AG04450 (cell line): ENCODE data around the gene CLEC2A. TPM values are rescaled to one million over a fixed set of nuclear protein-coding genes. Genes with fewer than 3 reads are reported as not detected.

ENCODE experiments used
- CTCF ChIA-PET: fragments of 300-600, 350-600 bp; formaldehyde crosslinking; extraction: SDS; loops from one replicate; lab custom pipeline; 2022; ENCODE audit warnings: antibody characterized with exemption, inconsistent platforms; lab: Charles Lee
- POLR2A ChIA-PET: fragments of 350-600 bp; formaldehyde crosslinking; extraction: SDS; loops from one replicate; lab custom pipeline; 2021; ENCODE audit warnings: antibody characterized with exemption, inconsistent platforms; lab: Yijun Ruan, JAX
- DNase-seq: peaks from one replicate; pipeline ENCODE4 v3.0.0-alpha.2; 2011; ENCODE audit warnings: low read depth, low spot score
- H3K27ac ChIP-seq: one replicate; pipeline ENCODE4 v1.5.1; 2012; ENCODE audit warnings: low read depth, low read length, control low read depth
- H3K27me3 ChIP-seq: one replicate; pipeline ENCODE4 v1.6.0; 2012; ENCODE audit warnings: low read length; ENCODE audit not compliant: control insufficient read depth, insufficient read depth
- H3K4me3 ChIP-seq: 2 replicates; pipeline ENCODE4 v1.5.1; 2011; ENCODE audit warnings: mild to moderate bottlenecking, low read depth, low read length, control low read depth
- H3K9me3 ChIP-seq: 2 replicates; pipeline ENCODE4 v1.5.1; 2012; ENCODE audit warnings: low read length; ENCODE audit not compliant: control insufficient read depth, insufficient read depth
- polyA plus RNA-seq: library from polyadenylated mRNA; depleted of rRNA; stranded (reverse); fragments of >200 nt; gene quantifications from 2 replicates; pipeline ENCODE4 v1.2.3, GENCODE V29; 2011
- TF ChIP-seq, protein P1 (sequence below): IDR thresholded peaks from 2 replicates; pipeline ENCODE4 v1.5.1; 2011; ENCODE audit warnings: low read depth, low read length, control low read depth, inconsistent platforms

CLEC2A gene
- polyA plus RNA-seq, 1 experiment = not detected

DNA sequence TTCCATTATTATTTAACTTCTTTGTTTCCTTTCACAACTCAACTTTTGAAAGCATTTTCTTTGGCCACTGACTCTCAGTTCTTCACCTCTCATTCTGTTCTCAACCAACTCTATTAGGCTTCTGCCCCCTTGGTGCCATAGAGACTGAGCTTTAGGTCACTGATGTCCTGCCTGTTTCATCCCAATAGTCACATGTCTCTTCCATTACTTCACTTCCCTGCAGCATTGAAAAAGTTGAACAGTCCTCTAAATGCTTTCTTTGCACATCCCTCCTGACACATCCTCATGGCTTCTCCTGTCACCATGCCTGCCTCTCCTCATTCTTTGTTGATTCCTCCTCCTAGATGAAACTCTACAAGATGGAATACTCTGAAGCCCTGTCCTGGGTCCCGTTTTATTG lies 41.8 kb upstream of the CLEC2A start:
- no peak overlapping the region for H3K27ac ChIP-seq
- CTCF ChIA-PET = no interaction called here
- no peak overlapping the region for H3K4me3 ChIP-seq
- H3K27me3 ChIP-seq = no peaks in the 10 kb centered on the region
- POLR2A ChIA-PET = no interaction called here
- TF ChIP-seq, protein P1, sequence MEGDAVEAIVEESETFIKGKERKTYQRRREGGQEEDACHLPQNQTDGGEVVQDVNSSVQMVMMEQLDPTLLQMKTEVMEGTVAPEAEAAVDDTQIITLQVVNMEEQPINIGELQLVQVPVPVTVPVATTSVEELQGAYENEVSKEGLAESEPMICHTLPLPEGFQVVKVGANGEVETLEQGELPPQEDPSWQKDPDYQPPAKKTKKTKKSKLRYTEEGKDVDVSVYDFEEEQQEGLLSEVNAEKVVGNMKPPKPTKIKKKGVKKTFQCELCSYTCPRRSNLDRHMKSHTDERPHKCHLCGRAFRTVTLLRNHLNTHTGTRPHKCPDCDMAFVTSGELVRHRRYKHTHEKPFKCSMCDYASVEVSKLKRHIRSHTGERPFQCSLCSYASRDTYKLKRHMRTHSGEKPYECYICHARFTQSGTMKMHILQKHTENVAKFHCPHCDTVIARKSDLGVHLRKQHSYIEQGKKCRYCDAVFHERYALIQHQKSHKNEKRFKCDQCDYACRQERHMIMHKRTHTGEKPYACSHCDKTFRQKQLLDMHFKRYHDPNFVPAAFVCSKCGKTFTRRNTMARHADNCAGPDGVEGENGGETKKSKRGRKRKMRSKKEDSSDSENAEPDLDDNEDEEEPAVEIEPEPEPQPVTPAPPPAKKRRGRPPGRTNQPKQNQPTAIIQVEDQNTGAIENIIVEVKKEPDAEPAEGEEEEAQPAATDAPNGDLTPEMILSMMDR = no peak
- no peaks in the 10 kb centered on the region for H3K9me3 ChIP-seq
- no peak for DNase-seq

DNA sequence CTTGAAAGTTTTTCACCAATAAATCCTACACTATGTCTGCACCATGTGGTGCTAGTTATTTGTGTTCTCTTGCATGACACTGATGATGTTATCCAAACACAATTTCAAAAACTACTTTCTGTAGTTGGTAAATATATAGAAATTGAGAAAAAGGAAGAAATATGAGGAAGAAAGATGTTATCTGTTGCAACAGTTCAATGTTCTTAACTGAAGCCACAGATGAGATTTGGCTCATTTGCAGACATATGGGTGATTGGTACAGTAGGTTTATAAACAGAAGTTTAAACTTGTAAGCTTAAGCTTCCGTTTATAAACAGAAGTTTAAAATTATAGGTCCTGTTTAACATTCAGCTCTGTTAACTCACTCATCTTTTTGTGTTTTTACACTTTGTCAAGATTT lies 39.0 kb upstream of the CLEC2A start, which contains the start of gene CLEC12A:
TSS of gene CLEC12A (plus strand) at position 229 of the 400 bp plus-strand sequence. CDS start 188 bp downstream, outside the sequence.
- Histone ChIP-seq H3K4me3 (no peak within 1 kb of the TSS), H3K27me3 (no peaks in the 10 kb centered on the region), H3K9me3 (no peaks in the 10 kb centered on the region), H3K27ac (no peak within 1 kb of the TSS)
- TF ChIP-seq, protein P1 = no peak
- POLR2A ChIA-PET = no interaction called here
- CTCF ChIA-PET = interaction anchor here (1.1 kb wide), 1 partner anchor 12 kb away, joined by 3 read pairs; no protein-coding TSS in a partner anchor
- DNase-seq = no peak

DNA sequence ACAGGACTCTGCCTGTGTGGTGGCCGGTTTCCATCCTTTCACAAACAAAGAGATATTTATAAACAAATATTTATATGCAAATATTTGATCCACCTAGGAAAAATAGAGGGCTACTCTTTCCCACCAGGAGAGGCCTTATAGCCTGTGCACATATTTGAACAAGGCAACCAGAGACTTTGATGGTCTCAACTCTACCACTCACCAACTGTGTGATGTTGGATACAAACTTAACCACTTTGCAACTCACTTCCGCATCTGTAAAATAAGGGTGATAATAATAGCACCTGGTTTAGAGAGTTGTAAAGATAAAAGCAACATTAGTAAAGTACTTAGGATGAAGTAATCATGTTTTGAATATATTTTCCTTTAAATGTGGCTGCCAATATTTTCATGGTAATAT lies 37.5 kb upstream of the CLEC2A start:
- ChIA-PET CTCF (no interaction called here), POLR2A (no interaction called here)
- TF ChIP-seq, protein P1 = no peak
- H3K4me3 ChIP-seq = no peak overlapping the region
- no peak overlapping the region for H3K27ac ChIP-seq
- no peaks in the 10 kb centered on the region for H3K27me3 ChIP-seq
- DNase-seq = no peak
- no peaks in the 10 kb centered on the region for H3K9me3 ChIP-seq

DNA sequence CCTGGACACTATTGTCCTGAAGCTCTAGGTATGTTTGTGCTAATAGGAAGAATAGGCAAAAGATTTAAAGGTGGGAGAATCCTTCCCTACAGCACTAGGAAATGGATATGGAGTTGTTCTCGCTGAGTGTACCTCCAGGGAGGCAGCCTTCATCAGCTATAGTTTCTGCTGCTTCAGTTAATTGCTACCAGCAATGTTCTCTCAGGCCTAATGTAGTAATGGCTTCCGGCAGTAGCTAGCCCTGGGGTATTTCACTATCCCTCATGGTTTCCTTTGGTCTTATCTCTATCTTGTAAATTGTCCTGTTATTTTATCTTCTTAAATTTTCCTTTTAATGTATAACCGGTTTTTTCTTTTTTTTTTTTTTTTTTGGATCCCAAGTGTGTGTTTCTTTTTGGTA lies 29.7 kb upstream of the CLEC2A start:
- ChIA-PET CTCF (no interaction called here), POLR2A (interaction anchor here (0.7 kb wide), 1 partner anchor 14 kb away, joined by 10 read pairs; no protein-coding TSS in a partner anchor)
- TF ChIP-seq, protein P1 = no peak
- peaks cover 2% of the 10 kb centered on the region for H3K27me3 ChIP-seq
- no peak overlapping the region for H3K4me3 ChIP-seq
- DNase-seq = no peak
- H3K9me3 ChIP-seq = no peaks in the 10 kb centered on the region
- no peak overlapping the region for H3K27ac ChIP-seq

DNA sequence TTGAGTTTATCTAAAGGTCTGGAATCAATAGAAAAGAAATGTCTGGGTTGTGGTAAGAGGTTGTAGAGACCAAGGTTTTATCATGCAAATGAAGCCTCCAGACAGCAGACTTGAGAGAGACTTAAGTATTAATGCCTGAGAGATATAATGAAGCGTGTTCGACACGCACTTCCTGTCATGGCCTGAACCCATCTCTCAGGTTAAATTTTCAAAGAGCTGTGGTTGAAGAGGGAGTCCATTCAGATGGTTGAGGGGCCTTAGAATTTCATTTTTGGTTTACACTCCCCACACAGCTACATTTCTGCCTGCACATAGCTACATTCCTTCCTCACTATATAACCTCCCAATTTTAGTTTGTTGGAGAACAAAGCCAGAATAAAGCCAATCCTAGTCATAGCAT lies 28.9 kb upstream of the CLEC2A start:
- H3K9me3 ChIP-seq = no peaks in the 10 kb centered on the region
- TF ChIP-seq, protein P1 = no peak
- DNase-seq = no peak
- ChIA-PET CTCF (no interaction called here), POLR2A (no interaction called here)
- H3K4me3 ChIP-seq = no peak overlapping the region
- H3K27me3 ChIP-seq = peaks cover 2% of the 10 kb centered on the region
- no peak overlapping the region for H3K27ac ChIP-seq
